ENCODE data around the gene SPTBN1. TPM values are rescaled to one million over a fixed set of nuclear protein-coding genes. Genes with fewer than 3 reads are reported as not detected.
A peak's percentile ranks its signal among the peaks of the same experiment; 100 is the strongest.

The SPTBN1 gene
- total and polyA plus RNA-seq, 2 of the 13 experiments (the other 11 are each of a cell fraction or from before 2014, with no cell fraction given) = 123 to 299 TPM

DNA sequence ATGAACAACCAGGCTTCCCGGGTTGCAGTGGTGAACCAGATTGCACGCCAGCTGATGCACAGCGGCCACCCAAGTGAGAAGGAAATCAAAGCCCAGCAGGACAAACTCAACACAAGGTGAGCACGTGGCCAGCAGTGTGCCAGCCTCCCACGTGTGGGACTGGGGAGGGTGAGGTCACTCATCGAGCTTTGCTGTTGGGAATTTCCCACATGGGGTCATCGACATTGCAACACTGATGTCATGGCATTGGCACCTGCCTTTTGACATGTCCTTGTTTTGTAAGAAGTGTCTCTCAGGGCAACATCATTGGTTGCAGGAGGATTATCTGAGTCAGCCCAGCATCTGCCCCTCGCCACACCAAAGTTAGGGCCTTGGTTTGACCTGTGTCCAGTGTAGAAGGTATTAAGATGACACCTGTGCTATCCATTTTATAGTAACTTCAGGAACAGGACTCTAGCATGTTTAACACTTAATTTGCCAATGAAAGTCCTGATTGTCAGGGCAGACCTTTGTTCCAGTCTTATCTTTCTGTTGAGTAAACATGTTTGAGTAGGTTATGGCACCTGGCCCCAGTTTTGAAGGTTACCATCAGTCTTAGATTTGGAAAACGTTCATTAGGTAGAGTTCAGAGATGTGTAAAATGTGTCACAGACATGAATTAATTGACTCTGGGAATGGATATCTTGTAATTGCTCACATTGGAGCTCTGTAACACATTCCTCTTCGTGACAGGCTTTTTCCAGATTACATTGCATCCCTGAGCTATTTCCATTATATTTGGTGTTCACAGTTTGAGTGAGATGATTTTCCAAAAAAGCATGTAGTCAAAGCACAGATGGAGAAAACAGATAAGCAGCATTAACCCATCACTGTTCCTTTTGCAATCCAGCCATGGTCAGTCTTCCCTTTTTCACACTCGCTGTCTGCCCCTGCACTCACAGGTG lies 174.1 kb downstream of the SPTBN1 start (continued):
- TF ChIP-seq RNF2 (conservative IDR thresholded peaks at IDR 0.05; ENCODE audit: low read depth) = 0 out of 2 replicates have a peak, but pooled peaks have one; percentile 42
- TF ChIP-seq, protein P1, sequence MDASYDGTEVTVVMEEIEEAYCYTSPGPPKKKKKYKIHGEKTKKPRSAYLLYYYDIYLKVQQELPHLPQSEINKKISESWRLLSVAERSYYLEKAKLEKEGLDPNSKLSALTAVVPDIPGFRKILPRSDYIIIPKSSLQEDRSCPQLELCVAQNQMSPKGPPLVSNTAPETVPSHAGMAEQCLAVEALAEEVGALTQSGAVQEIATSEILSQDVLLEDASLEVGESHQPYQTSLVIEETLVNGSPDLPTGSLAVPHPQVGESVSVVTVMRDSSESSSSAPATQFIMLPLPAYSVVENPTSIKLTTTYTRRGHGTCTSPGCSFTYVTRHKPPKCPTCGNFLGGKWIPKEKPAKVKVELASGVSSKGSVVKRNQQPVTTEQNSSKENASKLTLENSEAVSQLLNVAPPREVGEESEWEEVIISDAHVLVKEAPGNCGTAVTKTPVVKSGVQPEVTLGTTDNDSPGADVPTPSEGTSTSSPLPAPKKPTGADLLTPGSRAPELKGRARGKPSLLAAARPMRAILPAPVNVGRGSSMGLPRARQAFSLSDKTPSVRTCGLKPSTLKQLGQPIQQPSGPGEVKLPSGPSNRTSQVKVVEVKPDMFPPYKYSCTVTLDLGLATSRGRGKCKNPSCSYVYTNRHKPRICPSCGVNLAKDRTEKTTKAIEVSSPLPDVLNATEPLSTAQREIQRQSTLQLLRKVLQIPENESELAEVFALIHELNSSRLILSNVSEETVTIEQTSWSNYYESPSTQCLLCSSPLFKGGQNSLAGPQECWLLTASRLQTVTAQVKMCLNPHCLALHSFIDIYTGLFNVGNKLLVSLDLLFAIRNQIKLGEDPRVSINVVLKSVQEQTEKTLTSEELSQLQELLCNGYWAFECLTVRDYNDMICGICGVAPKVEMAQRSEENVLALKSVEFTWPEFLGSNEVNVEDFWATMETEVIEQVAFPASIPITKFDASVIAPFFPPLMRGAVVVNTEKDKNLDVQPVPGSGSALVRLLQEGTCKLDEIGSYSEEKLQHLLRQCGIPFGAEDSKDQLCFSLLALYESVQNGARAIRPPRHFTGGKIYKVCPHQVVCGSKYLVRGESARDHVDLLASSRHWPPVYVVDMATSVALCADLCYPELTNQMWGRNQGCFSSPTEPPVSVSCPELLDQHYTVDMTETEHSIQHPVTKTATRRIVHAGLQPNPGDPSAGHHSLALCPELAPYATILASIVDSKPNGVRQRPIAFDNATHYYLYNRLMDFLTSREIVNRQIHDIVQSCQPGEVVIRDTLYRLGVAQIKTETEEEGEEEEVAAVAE (CRISPR knock-in tag; IDR thresholded peaks at IDR 0.05; ENCODE audit: borderline replicate concordance) = 0 out of 2 replicates have a peak, but pooled peaks have one; percentile 21
- TF ChIP-seq, protein P2, sequence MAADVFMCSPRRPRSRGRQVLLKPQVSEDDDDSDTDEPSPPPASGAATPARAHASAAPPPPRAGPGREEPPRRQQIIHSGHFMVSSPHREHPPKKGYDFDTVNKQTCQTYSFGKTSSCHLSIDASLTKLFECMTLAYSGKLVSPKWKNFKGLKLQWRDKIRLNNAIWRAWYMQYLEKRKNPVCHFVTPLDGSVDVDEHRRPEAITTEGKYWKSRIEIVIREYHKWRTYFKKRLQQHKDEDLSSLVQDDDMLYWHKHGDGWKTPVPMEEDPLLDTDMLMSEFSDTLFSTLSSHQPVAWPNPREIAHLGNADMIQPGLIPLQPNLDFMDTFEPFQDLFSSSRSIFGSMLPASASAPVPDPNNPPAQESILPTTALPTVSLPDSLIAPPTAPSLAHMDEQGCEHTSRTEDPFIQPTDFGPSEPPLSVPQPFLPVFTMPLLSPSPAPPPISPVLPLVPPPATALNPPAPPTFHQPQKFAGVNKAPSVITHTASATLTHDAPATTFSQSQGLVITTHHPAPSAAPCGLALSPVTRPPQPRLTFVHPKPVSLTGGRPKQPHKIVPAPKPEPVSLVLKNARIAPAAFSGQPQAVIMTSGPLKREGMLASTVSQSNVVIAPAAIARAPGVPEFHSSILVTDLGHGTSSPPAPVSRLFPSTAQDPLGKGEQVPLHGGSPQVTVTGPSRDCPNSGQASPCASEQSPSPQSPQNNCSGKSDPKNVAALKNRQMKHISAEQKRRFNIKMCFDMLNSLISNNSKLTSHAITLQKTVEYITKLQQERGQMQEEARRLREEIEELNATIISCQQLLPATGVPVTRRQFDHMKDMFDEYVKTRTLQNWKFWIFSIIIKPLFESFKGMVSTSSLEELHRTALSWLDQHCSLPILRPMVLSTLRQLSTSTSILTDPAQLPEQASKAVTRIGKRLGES (CRISPR knock-in tag; IDR thresholded peaks at IDR 0.05; ENCODE audit: borderline replicate concordance) = no peak
- TF ChIP-seq, protein P3, sequence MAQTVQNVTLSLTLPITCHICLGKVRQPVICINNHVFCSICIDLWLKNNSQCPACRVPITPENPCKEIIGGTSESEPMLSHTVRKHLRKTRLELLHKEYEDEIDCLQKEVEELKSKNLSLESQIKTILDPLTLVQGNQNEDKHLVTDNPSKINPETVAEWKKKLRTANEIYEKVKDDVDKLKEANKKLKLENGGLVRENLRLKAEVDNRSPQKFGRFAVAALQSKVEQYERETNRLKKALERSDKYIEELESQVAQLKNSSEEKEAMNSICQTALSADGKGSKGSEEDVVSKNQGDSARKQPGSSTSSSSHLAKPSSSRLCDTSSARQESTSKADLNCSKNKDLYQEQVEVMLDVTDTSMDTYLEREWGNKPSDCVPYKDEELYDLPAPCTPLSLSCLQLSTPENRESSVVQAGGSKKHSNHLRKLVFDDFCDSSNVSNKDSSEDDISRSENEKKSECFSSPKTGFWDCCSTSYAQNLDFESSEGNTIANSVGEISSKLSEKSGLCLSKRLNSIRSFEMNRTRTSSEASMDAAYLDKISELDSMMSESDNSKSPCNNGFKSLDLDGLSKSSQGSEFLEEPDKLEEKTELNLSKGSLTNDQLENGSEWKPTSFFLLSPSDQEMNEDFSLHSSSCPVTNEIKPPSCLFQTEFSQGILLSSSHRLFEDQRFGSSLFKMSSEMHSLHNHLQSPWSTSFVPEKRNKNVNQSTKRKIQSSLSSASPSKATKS (CRISPR knock-in tag; IDR thresholded peaks at IDR 0.05) = no peak
- TF ChIP-seq ZNF329 (CRISPR knock-in tag; IDR thresholded peaks at IDR 0.05; ENCODE audit: low read depth) = no peak
- TF ChIP-seq REXO4 (CRISPR knock-in tag; IDR thresholded peaks at IDR 0.05; ENCODE audit: borderline replicate concordance) = no peak
- peak; percentile 61 for TF ChIP-seq TEAD3 (CRISPR knock-in tag; optimal IDR thresholded peaks at IDR 0.05; ENCODE audit: borderline replicate concordance)
- TF ChIP-seq, protein P4, sequence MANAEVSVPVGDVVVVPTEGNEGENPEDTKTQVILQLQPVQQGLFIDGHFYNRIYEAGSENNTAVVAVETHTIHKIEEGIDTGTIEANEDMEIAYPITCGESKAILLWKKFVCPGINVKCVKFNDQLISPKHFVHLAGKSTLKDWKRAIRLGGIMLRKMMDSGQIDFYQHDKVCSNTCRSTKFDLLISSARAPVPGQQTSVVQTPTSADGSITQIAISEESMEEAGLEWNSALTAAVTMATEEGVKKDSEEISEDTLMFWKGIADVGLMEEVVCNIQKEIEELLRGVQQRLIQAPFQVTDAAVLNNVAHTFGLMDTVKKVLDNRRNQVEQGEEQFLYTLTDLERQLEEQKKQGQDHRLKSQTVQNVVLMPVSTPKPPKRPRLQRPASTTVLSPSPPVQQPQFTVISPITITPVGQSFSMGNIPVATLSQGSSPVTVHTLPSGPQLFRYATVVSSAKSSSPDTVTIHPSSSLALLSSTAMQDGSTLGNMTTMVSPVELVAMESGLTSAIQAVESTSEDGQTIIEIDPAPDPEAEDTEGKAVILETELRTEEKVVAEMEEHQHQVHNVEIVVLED (CRISPR knock-in tag; IDR thresholded peaks at IDR 0.05; ENCODE audit: borderline replicate concordance) = no peak
- no peak for TF ChIP-seq TCF7 (IDR thresholded peaks at IDR 0.05; ENCODE audit: low read depth)
- TF ChIP-seq ZFX (CRISPR knock-in tag; IDR thresholded peaks at IDR 0.05; ENCODE audit: low read depth) = no peak
- peak; percentile 38; the same call in 1 of the 2 replicates for TF ChIP-seq RFXAP (CRISPR knock-in tag; IDR thresholded peaks at IDR 0.05; ENCODE audit: borderline replicate concordance)
- no peak for TF ChIP-seq ZBTB8A (CRISPR knock-in tag; IDR thresholded peaks at IDR 0.05; ENCODE audit: borderline replicate concordance, low read depth)
- 0 out of 2 replicates have a peak, but pooled peaks have one; percentile 13 for TF ChIP-seq ZNF772 (CRISPR knock-in tag; IDR thresholded peaks at IDR 0.05)
- TF ChIP-seq, protein P5, sequence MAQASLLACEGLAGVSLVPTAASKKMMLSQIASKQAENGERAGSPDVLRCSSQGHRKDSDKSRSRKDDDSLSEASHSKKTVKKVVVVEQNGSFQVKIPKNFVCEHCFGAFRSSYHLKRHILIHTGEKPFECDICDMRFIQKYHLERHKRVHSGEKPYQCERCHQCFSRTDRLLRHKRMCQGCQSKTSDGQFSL (CRISPR knock-in tag; IDR thresholded peaks at IDR 0.05) = no peak
